HepG2 (cell line): ENCODE results near the gene HACE1. TPM values are rescaled to one million over a fixed set of nuclear protein-coding genes. Genes with fewer than 3 reads are reported as not detected.

Experiments
- CREBL2 ChIP-seq: sonication (generic); formaldehyde crosslinking; IDR thresholded peaks from 2 replicates; pipeline ENCODE4 v1.8.1; 2023; ENCODE audit warnings: missing genetic modification reagents, mild to moderate bottlenecking, borderline replicate concordance
- CTCF ChIP-seq: sonication (generic); formaldehyde crosslinking; IDR thresholded peaks from 2 replicates; pipeline ENCODE4 v1.5.0; 2020; ENCODE audit warnings: mild to moderate bottlenecking, missing genetic modification reagents, moderate library complexity
- GATAD2A ChIP-seq: IDR thresholded peaks from 2 replicates; pipeline ENCODE4 v1.6.1; 2016
- GZF1 ChIP-seq: sonication (generic); formaldehyde crosslinking; IDR thresholded peaks from 2 replicates; pipeline ENCODE4 v1.5.1; 2020; ENCODE audit warnings: mild to moderate bottlenecking, missing genetic modification reagents
- REST ChIP-seq, 2 experiments: IDR thresholded peaks; 2 replicates each; pipeline ENCODE4 v1.6.1; 2011 to 2012; ENCODE audit warnings: low read length in 2 of 2, borderline replicate concordance in 1 of 2, low read depth in 1 of 2, mild to moderate bottlenecking in 1 of 2, moderate library complexity in 1 of 2
- RFX1 ChIP-seq: fragments of 450-650 bp; IDR thresholded peaks from 2 replicates; pipeline ENCODE4 v1.6.1; 2017
- RNF2 ChIP-seq: fragments of 450-650 bp; conservative IDR thresholded peaks from 2 replicates; pipeline ENCODE4 v1.6.1; 2016; ENCODE audit warnings: low read depth
- ZBTB37 ChIP-seq: sonication (generic); formaldehyde crosslinking; IDR thresholded peaks from 2 replicates; pipeline ENCODE4 v1.4.0; 2020; ENCODE audit warnings: mild to moderate bottlenecking, missing genetic modification reagents
- ZMAT3 ChIP-seq: sonication (generic); formaldehyde crosslinking; conservative IDR thresholded peaks from 2 replicates; pipeline ENCODE4 v1.7.0; 2021; ENCODE audit warnings: missing genetic modification reagents
- ZMAT5 ChIP-seq: sonication (generic); formaldehyde crosslinking; IDR thresholded peaks from 2 replicates; pipeline ENCODE4 v1.5.0; 2020; ENCODE audit warnings: mild to moderate bottlenecking, low read depth, missing genetic modification reagents, borderline replicate concordance
- ZNF646 ChIP-seq: sonication (generic); formaldehyde crosslinking; IDR thresholded peaks from 2 replicates; pipeline ENCODE4 v1.9.0; 2021; ENCODE audit warnings: mild to moderate bottlenecking, missing genetic modification reagents
- ZNF678 ChIP-seq: sonication (generic); formaldehyde crosslinking; IDR thresholded peaks from 2 replicates; pipeline ENCODE4 v1.4.0; 2020; ENCODE audit warnings: mild to moderate bottlenecking, missing genetic modification reagents
- ZNF777 ChIP-seq: sonication (generic); formaldehyde crosslinking; IDR thresholded peaks from 2 replicates; pipeline ENCODE4 v1.4.0; 2020; ENCODE audit warnings: missing genetic modification reagents
- polyA plus RNA-seq, 8 experiments: library from polyadenylated mRNA; depleted of rRNA in 3 of 8; stranded (reverse) in 7 of 8; unstranded in 1 of 8; fragments of >200 nt; fragmentation: Illumina TruSeq in 4 of 8; extraction: Trizol in 4 of 8; gene quantifications; 2 replicates each; pipeline versions ENCODE4 v1.2.1 to v1.2.3, GENCODE V29; 2011 to 2016; ENCODE audit warnings: low read depth in 4 of 8, missing spikeins in 1 of 8, mixed read lengths in 1 of 8; ENCODE audit not compliant: insufficient read depth in 1 of 8
- total RNA-seq, 5 experiments: library from RNA; depleted of rRNA; stranded (reverse); fragments of >200 nt; fragmentation: Illumina TruSeq; extraction: Trizol; gene quantifications; 2 replicates each; pipeline ENCODE4 v1.2.3, GENCODE V29; 2016; ENCODE audit warnings: low read depth in 1 of 5

HACE1 gene
- total and polyA plus RNA-seq, 2 of the 13 experiments (the other 11 are each of a cell fraction or from before 2014, with no cell fraction given): 8.9 to 11.4 TPM

GRCh38 chr6:104859225-104860146, at the start of gene HACE1 (continued):
- TF ChIP-seq CREBL2 (CRISPR knock-in tag) (peak; percentile 39; the same call in 1 of the 2 replicates), GATAD2A (CRISPR knock-in tag) (0 out of 2 replicates have a peak, but pooled peaks have one; percentile 35), REST (IDR thresholded peaks at IDR 0.05; ENCODE audit: borderline replicate concordance in 1 of 2, low read depth in 1 of 2, low read length in 2 of 2) (peak in 1 of 2 experiments; percentile 10; a peak in 1 of 4 replicates), CTCF (CRISPR knock-in tag) (peak; percentile 34; the same call in 1 of the 2 replicates), ZNF678 (CRISPR knock-in tag) (no peak; the same call in 1 of the 2 replicates), ZBTB37 (CRISPR knock-in tag) (no peak), RNF2 (no peak), GZF1 (no peak; the same call in 1 of the 2 replicates), ZNF777 (CRISPR knock-in tag) (peak; percentile 63; the same call in 1 of the 2 replicates), ZMAT5 (CRISPR knock-in tag) (no peak), RFX1 (no peak), ZMAT3 (CRISPR knock-in tag) (peak; percentile 90), ZNF646 (CRISPR knock-in tag) (no peak)
